Mucosa of rectum (tissue), 2 donors: ENCODE measurements around the gene EFCAB5.
"Not testable (repeated sequence)": the region's sequence is repeated elsewhere in the genome, so short reads cannot be mapped to it uniquely, and the experiment has no call there.

Source experiments
- H3K27ac ChIP-seq, 2 donors: one replicate each; pipeline ENCODE4 v1.7.0; 2013; ENCODE audit warnings: inconsistent platforms in 2 of 2, low read depth in 2 of 2, low read length in 2 of 2
- H3K27me3 ChIP-seq, 2 donors: one replicate each; pipeline ENCODE4 v1.7.0; 2013; ENCODE audit warnings: low read length in 2 of 2; ENCODE audit not compliant: control insufficient read depth in 2 of 2, insufficient read depth in 2 of 2
- H3K36me3 ChIP-seq, 2 donors: one replicate each; pipeline ENCODE4 v1.7.0; 2013; ENCODE audit warnings: low read length in 2 of 2; ENCODE audit not compliant: control insufficient read depth in 2 of 2, insufficient read depth in 2 of 2
- H3K4me1 ChIP-seq, 2 donors: one replicate each; pipeline ENCODE4 v1.7.0; 2013; ENCODE audit warnings: low read length in 2 of 2, mild to moderate bottlenecking in 1 of 2; ENCODE audit not compliant: control insufficient read depth in 2 of 2, insufficient read depth in 2 of 2
- H3K4me3 ChIP-seq, 2 donors: one replicate each; pipeline ENCODE4 v1.7.0; 2013; ENCODE audit warnings: low read length in 2 of 2
- H3K9ac ChIP-seq, 2 donors: one replicate each; pipeline ENCODE4 v1.7.0; 2013; ENCODE audit warnings: low read length in 2 of 2, low read depth in 1 of 2, mild to moderate bottlenecking in 1 of 2
- H3K9me3 ChIP-seq, 2 donors: one replicate each; pipeline ENCODE4 v1.7.0; 2013; ENCODE audit warnings: low read length in 2 of 2; ENCODE audit not compliant: control insufficient read depth in 2 of 2
- donor health status: healthy.
- donor health status: Normal muscosa, but diverticular disease.

The EFCAB5 gene

GRCh38 chr17:30116661-30117551 lies 175.5 kb downstream of the EFCAB5 start, which contains the start of gene NSRP1:
TSS of gene NSRP1 (plus strand) at chr17:30116816. CDS start at chr17:30116844, 28 bp downstream.
- peaks cover 0 to 11% of the 10 kb centered on the region in 2 donors for H3K36me3 ChIP-seq
- H3K27me3 ChIP-seq: no peaks in the 10 kb centered on the region
- H3K27ac ChIP-seq: peak within 1 kb of the TSS; percentile 93
- H3K4me3 ChIP-seq: peak within 1 kb of the TSS; percentile 93 to 98
- H3K9me3 ChIP-seq: no peaks in the 10 kb centered on the region
- H3K4me1 ChIP-seq: peaks cover 9 to 12% of the 10 kb centered on the region in 2 donors
- peak within 1 kb of the TSS; percentile 91 to 97 for H3K9ac ChIP-seq

GRCh38 chr17:30117675-30118081 lies 176.2 kb downstream of the EFCAB5 start:
- Histone ChIP-seq H3K9ac (peak overlapping the region; percentile 91 to 97), H3K27me3 (no peaks in the 10 kb centered on the region), H3K9me3 (no peaks in the 10 kb centered on the region), H3K36me3 (peaks cover 0 to 11% of the 10 kb centered on the region in 2 donors), H3K27ac (peak overlapping the region; percentile 93), H3K4me1 (peaks cover 9 to 12% of the 10 kb centered on the region in 2 donors), H3K4me3 (peak overlapping the region; percentile 93 to 98)

GRCh38 chr17:30118635-30119034 lies 177.2 kb downstream of the EFCAB5 start:
- H3K27ac ChIP-seq, H3K4me1 ChIP-seq: not testable (repeated sequence)

GRCh38 chr17:30124273-30124796 lies 182.9 kb downstream of the EFCAB5 start:
- Histone ChIP-seq H3K27ac (no peak overlapping the region), H3K36me3 (peaks cover 8 to 32% of the 10 kb centered on the region in 2 donors)

More at GRCh38 chr17:30118635-30119034, 177.2 kb downstream of the EFCAB5 start:
- H3K9me3 ChIP-seq, H3K27me3 ChIP-seq, H3K4me3 ChIP-seq, H3K9ac ChIP-seq: not testable (repeated sequence)
- H3K36me3 ChIP-seq: peaks cover 0 to 11% of the 10 kb centered on the region in 2 donors

GRCh38 chr17:30130121-30130520 lies 188.7 kb downstream of the EFCAB5 start:
- Histone ChIP-seq H3K9ac (no peak overlapping the region), H3K36me3 (peaks cover 10 to 19% of the 10 kb centered on the region in 2 donors), H3K27me3 (no peaks in the 10 kb centered on the region)

More at GRCh38 chr17:30124273-30124796, 182.9 kb downstream of the EFCAB5 start:
- H3K4me3 ChIP-seq: no peak overlapping the region
- H3K4me1 ChIP-seq: no peaks in the 10 kb centered on the region
- no peaks in the 10 kb centered on the region for H3K27me3 ChIP-seq
- H3K9me3 ChIP-seq: no peaks in the 10 kb centered on the region
- no peak overlapping the region for H3K9ac ChIP-seq

GRCh38 chr17:30132615-30133014 lies 191.2 kb downstream of the EFCAB5 start:
- H3K27me3 ChIP-seq: no peaks in the 10 kb centered on the region
- no peak overlapping the region for H3K27ac ChIP-seq

More at GRCh38 chr17:30130121-30130520, 188.7 kb downstream of the EFCAB5 start:
- Histone ChIP-seq H3K9me3 (no peaks in the 10 kb centered on the region), H3K4me1 (no peaks in the 10 kb centered on the region), H3K4me3 (no peak overlapping the region), H3K27ac (no peak overlapping the region)

GRCh38 chr17:30133197-30133596 lies 191.8 kb downstream of the EFCAB5 start:
- Histone ChIP-seq H3K36me3 (peaks cover 2 to 12% of the 10 kb centered on the region in 2 donors), H3K9ac (no peak overlapping the region)

More at GRCh38 chr17:30132615-30133014, 191.2 kb downstream of the EFCAB5 start:
- peaks cover 5 to 13% of the 10 kb centered on the region in 2 donors for H3K36me3 ChIP-seq
- no peak overlapping the region for H3K4me3 ChIP-seq
- no peaks in the 10 kb centered on the region for H3K4me1 ChIP-seq
- H3K9me3 ChIP-seq: no peaks in the 10 kb centered on the region
- H3K9ac ChIP-seq: no peak overlapping the region

GRCh38 chr17:30134551-30134950 lies 193.1 kb downstream of the EFCAB5 start:
- Histone ChIP-seq H3K36me3 (peaks cover 2 to 7% of the 10 kb centered on the region in 2 donors), H3K9me3 (no peaks in the 10 kb centered on the region), H3K9ac (no peak overlapping the region)

More at GRCh38 chr17:30133197-30133596, 191.8 kb downstream of the EFCAB5 start:
- no peaks in the 10 kb centered on the region for H3K27me3 ChIP-seq
- no peak overlapping the region for H3K27ac ChIP-seq
- H3K4me1 ChIP-seq: no peaks in the 10 kb centered on the region
- no peaks in the 10 kb centered on the region for H3K9me3 ChIP-seq
- H3K4me3 ChIP-seq: no peak overlapping the region

GRCh38 chr17:30137158-30137557 lies 195.7 kb downstream of the EFCAB5 start:
- no peaks in the 10 kb centered on the region for H3K27me3 ChIP-seq
- no peaks in the 10 kb centered on the region for H3K4me1 ChIP-seq
- peaks cover 2 to 7% of the 10 kb centered on the region in 2 donors for H3K36me3 ChIP-seq
- no peaks in the 10 kb centered on the region for H3K9me3 ChIP-seq
- H3K27ac ChIP-seq: no peak overlapping the region
- no peak overlapping the region for H3K4me3 ChIP-seq
- H3K9ac ChIP-seq: no peak overlapping the region

More at GRCh38 chr17:30134551-30134950, 193.1 kb downstream of the EFCAB5 start:
- no peak overlapping the region for H3K27ac ChIP-seq
- H3K4me1 ChIP-seq: no peaks in the 10 kb centered on the region
- H3K4me3 ChIP-seq: no peak overlapping the region
- H3K27me3 ChIP-seq: no peaks in the 10 kb centered on the region

- not testable (repeated sequence) for H3K9me3 ChIP-seq, H3K4me3 ChIP-seq, H3K27me3 ChIP-seq, H3K9ac ChIP-seq, H3K27ac ChIP-seq, H3K4me1 ChIP-seq, H3K36me3 ChIP-seq
These were observed 206.4 kb downstream of the EFCAB5 start for GRCh38 chr17:30147860-30148259.
